HG03558 (cell line): Measurements from ENCODE around the gene ATP8B1.
"Not testable (repeated sequence)": the region's sequence is repeated elsewhere in the genome, so short reads cannot be mapped to it uniquely, and the experiment has no call there.

ENCODE experiments used
- ATAC-seq: cut with Tn5 transposase; IDR thresholded peaks from one replicate; pipeline ENCODE4 v1.9.1; 2021; ENCODE audit warnings: moderate number of reproducible peaks; ENCODE audit not compliant: unreplicated experiment; ENCODE audit errors: extremely low read depth

The ATP8B1 gene

GRCh38 chr18:57737400-57738060 is 65.6 kb downstream of the ATP8B1 start:
- no peak for ATAC-seq

DNA sequence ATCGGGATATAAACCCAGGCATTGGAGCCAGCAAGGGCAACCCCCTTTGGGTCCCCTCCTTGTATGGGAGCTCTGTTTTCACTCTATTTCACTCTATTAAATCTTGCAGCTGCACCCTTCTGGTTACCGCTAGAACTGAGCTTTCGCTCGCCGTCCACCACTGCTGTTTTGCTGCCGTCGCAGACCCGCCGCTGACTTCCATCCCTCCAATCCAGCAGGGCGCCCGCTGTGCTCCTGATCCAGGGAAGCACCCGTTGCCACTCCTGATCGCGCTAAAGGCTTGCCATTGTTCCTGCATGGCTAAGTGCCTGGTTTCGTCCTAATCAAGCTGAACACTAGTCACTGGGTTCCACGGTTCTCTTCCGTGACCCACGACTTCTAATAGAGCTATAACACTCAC is 68.1 kb downstream of the ATP8B1 start:
- not testable (repeated sequence) for ATAC-seq

DNA sequence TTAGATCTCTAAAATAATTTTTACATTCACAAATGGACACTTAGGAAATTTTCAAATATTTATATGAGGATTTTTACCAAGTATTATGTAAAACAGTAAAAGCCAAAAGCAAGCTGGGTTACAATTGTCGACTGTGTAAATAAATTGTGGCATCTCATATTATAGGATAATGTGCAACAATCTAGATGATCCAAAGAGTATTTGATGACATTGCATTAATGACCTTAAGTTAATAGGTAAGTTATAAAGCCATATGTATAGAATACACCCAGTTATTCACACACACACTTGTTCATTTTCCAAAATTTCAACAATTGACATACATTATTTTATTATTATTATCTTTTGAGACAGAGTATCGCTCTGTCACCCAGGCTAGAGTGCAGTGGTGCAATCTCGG is 69.3 kb downstream of the ATP8B1 start:
- ATAC-seq = no peak

DNA sequence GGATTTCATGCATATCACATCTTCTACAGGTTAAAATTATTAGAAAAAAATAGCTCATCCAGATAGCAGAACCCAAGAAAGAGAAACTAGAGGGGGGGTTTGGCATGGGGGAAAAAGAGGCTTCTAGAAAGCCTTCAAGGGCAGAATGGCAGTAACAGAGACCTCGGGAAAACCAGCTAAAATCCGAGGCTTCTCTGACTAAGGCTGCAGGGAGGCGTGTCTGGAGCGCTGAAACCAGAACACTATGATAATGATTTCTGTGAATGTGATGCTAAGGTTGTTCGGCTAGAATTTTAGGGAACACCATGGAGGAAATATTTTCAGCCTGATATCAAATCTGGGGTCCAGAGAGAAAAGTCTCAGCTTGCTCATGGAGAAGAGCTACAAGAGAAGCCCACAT is 73.0 kb downstream of the ATP8B1 start:
- no peak for ATAC-seq

- no peak for ATAC-seq
Observed at GRCh38 chr18:57728941-57729511, 74.1 kb downstream of the ATP8B1 start.

GRCh38 chr18:57727952-57728807 is 74.9 kb downstream of the ATP8B1 start:
- no peak for ATAC-seq

DNA sequence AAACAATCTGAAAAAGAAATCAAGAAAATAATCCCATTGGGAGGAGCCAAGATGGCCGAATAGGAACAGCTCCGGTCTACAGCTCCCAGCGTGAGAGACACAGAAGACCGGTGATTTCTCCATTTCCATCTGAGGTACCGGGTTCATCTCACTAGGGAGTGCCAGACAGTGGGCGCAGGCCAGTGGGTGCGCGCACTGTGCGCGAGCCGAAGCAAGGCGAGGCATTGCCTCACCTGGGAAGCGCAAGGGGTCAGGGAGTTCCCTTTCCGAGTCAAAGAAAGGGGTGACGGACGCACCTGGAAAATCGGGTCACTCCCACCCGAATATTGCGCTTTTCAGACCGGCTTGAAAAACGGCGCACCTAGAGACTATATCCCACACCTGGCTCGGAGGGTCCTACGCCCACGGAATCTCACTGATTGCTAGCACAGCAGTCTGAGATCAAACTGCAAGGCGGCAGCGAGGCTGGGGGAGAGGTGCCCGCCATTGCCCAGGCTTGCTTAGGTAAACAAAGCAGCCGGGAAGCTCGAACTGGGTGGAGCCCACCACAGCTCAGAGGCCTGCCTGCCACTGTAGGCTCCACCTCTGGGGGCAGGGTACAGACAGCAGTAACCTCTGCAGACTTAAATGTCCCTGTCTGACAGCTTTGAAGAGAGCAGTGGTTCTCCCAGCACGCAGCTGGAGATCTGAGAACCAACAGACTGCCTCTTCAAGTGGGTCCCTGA is 83.7 kb downstream of the ATP8B1 start:
- ATAC-seq = not testable (repeated sequence)

DNA sequence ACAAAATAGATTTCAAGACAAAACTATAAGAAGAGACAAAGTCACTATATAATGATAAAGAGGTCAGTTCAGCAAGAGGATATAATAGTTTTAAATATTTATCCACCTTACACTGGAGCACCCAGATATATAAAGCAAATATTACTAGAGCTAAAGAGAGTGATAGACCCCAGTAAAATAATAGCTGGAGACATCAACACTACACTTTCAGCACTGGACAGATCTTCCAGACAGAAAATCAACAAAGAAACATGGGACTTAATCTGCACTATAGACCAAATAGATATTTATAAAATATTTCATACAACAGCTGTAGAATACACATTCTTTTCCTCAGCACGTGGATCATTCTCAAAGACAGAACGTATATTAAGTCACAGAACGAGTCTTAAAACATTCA is 86.6 kb downstream of the ATP8B1 start:
- ATAC-seq = no peak

DNA sequence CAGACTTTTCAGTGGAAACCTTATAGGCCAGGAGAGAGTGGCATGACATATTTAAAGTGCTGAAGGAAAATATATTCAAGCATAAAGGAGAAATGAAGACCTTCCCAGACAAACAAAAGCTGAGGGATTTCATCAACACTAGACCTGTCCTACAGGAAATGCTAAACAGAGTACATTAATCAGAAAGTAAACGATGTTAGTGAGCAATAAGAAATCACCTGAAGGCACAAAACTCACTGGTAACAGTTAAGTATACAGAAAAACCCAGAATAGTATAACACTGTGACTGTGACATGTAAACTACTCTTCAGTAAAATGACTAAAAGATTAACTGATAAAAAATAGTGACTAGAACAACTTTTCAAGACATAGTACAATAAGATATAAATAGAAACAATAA is 87.4 kb downstream of the ATP8B1 start:
- no peak for ATAC-seq

DNA sequence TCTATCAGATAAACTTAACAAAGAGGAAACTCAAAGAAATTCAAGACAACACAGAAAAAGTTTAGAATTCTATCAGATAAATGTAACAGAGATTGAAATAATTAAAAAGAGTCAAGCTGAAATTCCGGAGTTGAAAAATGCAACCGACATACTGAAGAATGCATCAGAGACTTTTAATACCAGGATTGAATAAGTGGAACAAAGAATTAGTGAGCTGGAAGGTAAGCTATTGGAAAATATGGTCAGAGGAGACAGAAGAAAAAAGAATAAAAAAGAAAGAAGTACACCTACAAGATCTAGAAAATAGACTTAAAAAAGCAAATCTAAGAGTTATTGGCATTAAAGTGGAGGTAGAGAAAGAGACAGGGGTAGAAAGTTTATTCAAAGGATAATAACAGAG is 88.0 kb downstream of the ATP8B1 start:
- no peak for ATAC-seq

DNA sequence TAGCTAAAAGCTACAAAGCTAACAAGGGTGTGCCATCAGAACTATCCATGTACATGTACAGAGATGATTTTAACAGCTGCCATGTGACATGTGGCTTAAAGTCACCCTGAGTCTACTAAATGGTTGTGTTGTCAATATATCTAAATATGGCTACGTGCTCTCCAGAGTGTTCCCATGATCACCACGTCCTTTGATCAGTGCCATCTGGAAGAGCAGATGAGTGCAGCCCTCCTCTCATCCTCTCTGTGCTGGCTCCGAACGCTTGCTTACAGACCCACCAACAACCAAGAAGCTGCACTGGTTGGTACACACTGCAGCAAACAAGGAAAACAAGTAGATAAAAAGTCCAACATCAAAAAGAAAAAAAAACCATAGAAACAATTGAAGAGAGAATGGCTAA is 92.9 kb downstream of the ATP8B1 start:
- no peak for ATAC-seq

DNA sequence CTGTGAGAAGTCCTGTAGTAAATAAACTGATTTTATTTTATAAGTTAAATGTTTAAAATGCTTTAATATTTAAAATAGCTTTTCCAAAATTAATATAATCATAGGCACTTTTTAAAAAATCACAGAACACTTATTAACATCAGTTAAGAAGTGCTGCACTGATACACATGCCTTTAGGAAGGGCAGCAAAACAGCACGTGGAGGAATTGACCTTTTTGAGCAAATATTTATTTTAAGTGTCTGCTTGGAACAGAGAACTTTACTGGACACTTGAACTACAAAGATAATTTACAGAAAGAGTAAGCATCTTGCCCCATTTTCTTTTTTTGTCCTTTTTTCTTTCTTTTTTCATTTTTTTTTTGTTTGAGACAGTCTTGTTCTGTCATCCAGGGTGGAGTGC is 93.8 kb downstream of the ATP8B1 start:
- no peak for ATAC-seq

- no peak for ATAC-seq
Observed at GRCh38 chr18:57708288-57708687, 94.8 kb downstream of the ATP8B1 start.

- no peak for ATAC-seq
Observed at GRCh38 chr18:57705832-57706595, 97.1 kb downstream of the ATP8B1 start.

DNA sequence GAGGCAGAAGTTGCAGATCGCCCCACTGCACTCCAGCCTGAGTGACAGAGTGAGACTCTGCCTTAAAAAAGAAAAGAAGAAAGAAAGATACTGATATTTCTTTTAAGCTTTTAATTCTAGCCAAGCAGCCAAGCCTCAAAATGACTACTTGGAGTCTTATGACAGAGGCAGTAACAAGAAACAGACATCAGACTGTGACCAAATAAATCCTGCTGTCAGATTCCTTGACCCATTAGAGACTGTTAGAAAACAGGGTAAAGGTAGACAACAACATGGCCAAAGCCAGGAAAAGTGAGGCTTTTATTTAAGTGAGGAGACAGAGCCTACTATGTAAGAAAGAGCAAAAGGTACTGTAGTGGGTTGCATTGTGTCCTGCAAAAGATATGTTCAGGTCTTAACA is 98.1 kb downstream of the ATP8B1 start:
- ATAC-seq = no peak

DNA sequence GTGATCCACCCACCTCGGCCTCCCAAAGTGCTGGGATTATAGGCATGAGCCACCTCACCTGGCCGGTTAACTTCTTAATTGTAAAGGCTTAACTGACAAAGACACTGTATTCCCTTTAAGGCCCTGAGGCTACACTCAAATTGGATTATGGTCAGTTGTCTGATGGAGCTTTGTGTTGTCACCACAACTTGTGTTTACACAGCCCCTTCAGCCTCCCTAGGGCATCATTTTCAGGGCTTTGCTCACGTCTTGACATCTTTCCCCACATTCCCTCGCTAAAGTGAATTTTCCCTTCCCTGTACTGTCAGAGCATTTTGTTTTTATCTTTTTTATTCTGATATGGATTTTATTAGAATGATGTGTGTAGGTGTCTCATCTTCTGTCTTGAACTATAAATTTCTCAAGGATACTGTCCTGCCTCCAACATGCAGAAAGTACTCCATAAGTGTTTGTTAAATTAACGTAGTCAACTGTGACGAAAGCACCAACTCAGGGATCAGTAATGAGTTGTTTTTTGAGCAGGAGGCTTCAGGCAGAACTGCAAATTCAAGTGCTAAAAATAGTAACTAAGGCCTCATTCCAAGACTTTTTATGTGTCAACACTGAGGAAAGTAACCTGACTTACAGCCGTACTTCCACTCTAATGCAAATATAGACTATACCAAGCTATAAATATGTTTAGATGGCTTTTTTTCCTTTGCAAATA is 104.4 kb downstream of the ATP8B1 start:
- no peak for ATAC-seq

- ATAC-seq = no peak
Observed at GRCh38 chr18:57697426-57697825, 105.7 kb downstream of the ATP8B1 start.

DNA sequence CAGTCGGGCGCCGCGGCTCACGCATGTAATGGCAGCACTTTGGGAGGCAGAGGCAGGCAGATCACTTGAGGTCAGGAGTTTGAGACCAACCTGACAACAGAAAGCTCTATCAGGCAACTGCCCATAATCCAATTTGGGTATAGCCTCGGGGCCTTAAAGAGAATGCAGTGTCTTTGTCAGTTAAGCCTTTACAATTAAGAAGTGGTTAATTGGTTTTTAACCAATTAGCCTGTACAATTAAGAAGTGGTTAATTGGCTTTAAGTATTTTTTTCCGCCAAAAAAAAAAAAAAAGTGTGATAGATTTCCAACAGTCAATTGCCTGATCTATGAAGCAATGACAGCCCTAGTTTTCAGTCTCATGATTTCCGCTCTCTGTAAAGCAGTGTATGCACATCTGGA is 106.8 kb downstream of the ATP8B1 start:
- ATAC-seq = no peak

GRCh38 chr18:57691363-57691762 is 111.8 kb downstream of the ATP8B1 start:
- ATAC-seq = no peak

- no peak for ATAC-seq
Observed at GRCh38 chr18:57687970-57688369, 115.1 kb downstream of the ATP8B1 start.
